OCI-LY3 (cell line): ENCODE measurements around the gene ANGPTL4.

ENCODE experiments used
- H2AFZ ChIP-seq: fragments of 200-600, 300-600 bp; shearing (Covaris generic); 2 replicates; pipeline ENCODE4 v1.6.0; 2014; ENCODE audit warnings: antibody characterized with exemption, low read depth, low read length
- H3K27ac ChIP-seq: fragments of 200-600, 300-600 bp; sonication (generic); 2 replicates; pipeline ENCODE4 v1.5.1; 2014; ENCODE audit warnings: mild to moderate bottlenecking, low read length, moderate library complexity, mixed read lengths
- H3K27me3 ChIP-seq: fragments of 200-600, 300-600 bp; sonication (generic); 2 replicates; pipeline ENCODE4 v1.6.1; 2014; ENCODE audit warnings: low read depth, low read length, mixed read lengths
- H3K36me3 ChIP-seq: fragments of 200-600, 300-600 bp; sonication (generic); replicated peaks from 2 replicates; pipeline ENCODE3; 2014; ENCODE audit warnings: low read depth, low read length, mixed read lengths
- H3K4me1 ChIP-seq: fragments of 300-600, 200-600 bp; sonication (generic); 2 replicates; pipeline ENCODE4 v1.6.1; 2014; ENCODE audit warnings: low read length, mixed read lengths
- H3K4me2 ChIP-seq: fragments of 200-600, 300-600 bp; sonication (generic); 2 replicates; pipeline ENCODE4 v1.6.1; 2014; ENCODE audit warnings: low read length, mixed read lengths
- H3K4me3 ChIP-seq: fragments of 300-600, 200-600 bp; sonication (generic); 2 replicates; pipeline ENCODE4 v1.5.1; 2014; ENCODE audit warnings: antibody characterized with exemption, mild to moderate bottlenecking, low read length, moderate library complexity
- H3K79me2 ChIP-seq: fragments of 300-600, 200-600 bp; shearing (Covaris generic); 2 replicates; pipeline ENCODE4 v1.6.1; 2014; ENCODE audit warnings: mild to moderate bottlenecking, low read length, mixed read lengths
- H3K9ac ChIP-seq: fragments of 300-600, 200-600 bp; shearing (Covaris generic); 2 replicates; pipeline ENCODE4 v1.6.0; 2014; ENCODE audit warnings: mild to moderate bottlenecking, low read length, moderate library complexity
- H3K9me3 ChIP-seq: fragments of 200-600, 300-600 bp; shearing (Covaris generic); 2 replicates; pipeline ENCODE4 v1.6.1; 2014; ENCODE audit warnings: low read length, mixed read lengths; ENCODE audit not compliant: insufficient read depth
- H4K20me1 ChIP-seq: fragments of 200-600, 300-600 bp; sonication (generic); 2 replicates; pipeline ENCODE4 v1.6.1; 2016; ENCODE audit warnings: low read length, mixed read lengths; ENCODE audit not compliant: insufficient read depth
- EZH2phosphoT487 ChIP-seq: fragments of 200-600 bp; shearing (Covaris generic); IDR thresholded peaks from 2 replicates; pipeline ENCODE4 v1.6.1; 2018; ENCODE audit warnings: antibody characterized with exemption, mixed run types, low read depth
- TF ChIP-seq, protein P1 (sequence below): fragments of 200-600, 300-600 bp; sonication (generic); IDR thresholded peaks from 2 replicates; pipeline ENCODE4 v1.5.1; 2014; ENCODE audit warnings: antibody characterized with exemption, low read length, low read depth

The ANGPTL4 gene

DNA sequence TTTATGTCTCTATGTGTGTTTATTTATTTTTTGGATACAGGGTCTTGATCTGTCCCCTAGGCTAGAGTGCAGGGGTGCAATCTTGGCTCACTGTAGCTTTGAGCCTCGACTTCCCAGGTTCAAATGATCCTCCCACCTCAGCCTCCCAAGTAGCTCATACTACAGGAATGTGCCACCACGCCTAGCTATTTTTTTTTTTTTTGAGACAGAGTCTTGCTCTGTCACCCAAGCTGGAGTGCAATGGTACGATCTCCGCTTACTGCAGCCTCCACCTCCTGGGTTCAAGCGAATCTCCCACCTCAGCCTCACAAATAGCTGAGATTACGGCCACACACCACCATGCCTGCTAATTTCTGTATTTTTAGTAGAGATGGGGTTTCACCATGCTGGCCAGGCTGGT is 5.0 kb upstream of the ANGPTL4 start:
- no peak overlapping the region for H3K9ac ChIP-seq
- H3K79me2 ChIP-seq = no peaks in the 10 kb centered on the region
- peaks cover 2% of the 10 kb centered on the region; the same call in 1 of the 2 replicates for H3K27me3 ChIP-seq
- no peak overlapping the region for H3K4me3 ChIP-seq
- no peak overlapping the region for H3K4me2 ChIP-seq
- H2AFZ ChIP-seq = no peak overlapping the region
- H3K36me3 ChIP-seq = no peaks in the 10 kb centered on the region
- H3K4me1 ChIP-seq = 0 out of 2 replicates have a peak, but pooled peaks cover 2% of the 10 kb centered on the region
- no peaks in the 10 kb centered on the region for H3K9me3 ChIP-seq
- H4K20me1 ChIP-seq = no peaks in the 10 kb centered on the region
- H3K27ac ChIP-seq = no peak overlapping the region
- TF ChIP-seq, protein P1, sequence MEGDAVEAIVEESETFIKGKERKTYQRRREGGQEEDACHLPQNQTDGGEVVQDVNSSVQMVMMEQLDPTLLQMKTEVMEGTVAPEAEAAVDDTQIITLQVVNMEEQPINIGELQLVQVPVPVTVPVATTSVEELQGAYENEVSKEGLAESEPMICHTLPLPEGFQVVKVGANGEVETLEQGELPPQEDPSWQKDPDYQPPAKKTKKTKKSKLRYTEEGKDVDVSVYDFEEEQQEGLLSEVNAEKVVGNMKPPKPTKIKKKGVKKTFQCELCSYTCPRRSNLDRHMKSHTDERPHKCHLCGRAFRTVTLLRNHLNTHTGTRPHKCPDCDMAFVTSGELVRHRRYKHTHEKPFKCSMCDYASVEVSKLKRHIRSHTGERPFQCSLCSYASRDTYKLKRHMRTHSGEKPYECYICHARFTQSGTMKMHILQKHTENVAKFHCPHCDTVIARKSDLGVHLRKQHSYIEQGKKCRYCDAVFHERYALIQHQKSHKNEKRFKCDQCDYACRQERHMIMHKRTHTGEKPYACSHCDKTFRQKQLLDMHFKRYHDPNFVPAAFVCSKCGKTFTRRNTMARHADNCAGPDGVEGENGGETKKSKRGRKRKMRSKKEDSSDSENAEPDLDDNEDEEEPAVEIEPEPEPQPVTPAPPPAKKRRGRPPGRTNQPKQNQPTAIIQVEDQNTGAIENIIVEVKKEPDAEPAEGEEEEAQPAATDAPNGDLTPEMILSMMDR = no peak
- TF ChIP-seq EZH2phosphoT487 = no peak

- no peak for TF ChIP-seq EZH2phosphoT487
- TF ChIP-seq, protein P1 = no peak
- no peak overlapping the region for H3K4me2 ChIP-seq
- no peak overlapping the region for H3K9ac ChIP-seq
- no peaks in the 10 kb centered on the region for H3K9me3 ChIP-seq
- H3K4me3 ChIP-seq = no peak overlapping the region
- H3K4me1 ChIP-seq = no peaks in the 10 kb centered on the region
- peaks cover 2% of the 10 kb centered on the region; the same call in 1 of the 2 replicates for H3K27me3 ChIP-seq
- no peaks in the 10 kb centered on the region for H3K79me2 ChIP-seq
- no peaks in the 10 kb centered on the region for H3K36me3 ChIP-seq
- H3K27ac ChIP-seq = no peak overlapping the region
- no peak overlapping the region for H2AFZ ChIP-seq
- no peaks in the 10 kb centered on the region for H4K20me1 ChIP-seq
Observed at GRCh38 chr19:8360196-8360595, 3.8 kb upstream of the ANGPTL4 start.

- no peaks in the 10 kb centered on the region for H3K9me3 ChIP-seq
- no peak overlapping the region for H2AFZ ChIP-seq
- H3K27me3 ChIP-seq = no peaks in the 10 kb centered on the region
- H3K36me3 ChIP-seq = no peaks in the 10 kb centered on the region
- no peak overlapping the region for H3K9ac ChIP-seq
- no peaks in the 10 kb centered on the region for H3K4me1 ChIP-seq
- no peak overlapping the region for H3K4me2 ChIP-seq
- TF ChIP-seq, protein P1 = no peak
- no peak for TF ChIP-seq EZH2phosphoT487
- H3K4me3 ChIP-seq = no peak overlapping the region
- no peak overlapping the region for H3K27ac ChIP-seq
- H4K20me1 ChIP-seq = no peaks in the 10 kb centered on the region
- H3K79me2 ChIP-seq = no peaks in the 10 kb centered on the region
Observed at GRCh38 chr19:8361921-8362793, 1.8 kb upstream of the ANGPTL4 start.

DNA sequence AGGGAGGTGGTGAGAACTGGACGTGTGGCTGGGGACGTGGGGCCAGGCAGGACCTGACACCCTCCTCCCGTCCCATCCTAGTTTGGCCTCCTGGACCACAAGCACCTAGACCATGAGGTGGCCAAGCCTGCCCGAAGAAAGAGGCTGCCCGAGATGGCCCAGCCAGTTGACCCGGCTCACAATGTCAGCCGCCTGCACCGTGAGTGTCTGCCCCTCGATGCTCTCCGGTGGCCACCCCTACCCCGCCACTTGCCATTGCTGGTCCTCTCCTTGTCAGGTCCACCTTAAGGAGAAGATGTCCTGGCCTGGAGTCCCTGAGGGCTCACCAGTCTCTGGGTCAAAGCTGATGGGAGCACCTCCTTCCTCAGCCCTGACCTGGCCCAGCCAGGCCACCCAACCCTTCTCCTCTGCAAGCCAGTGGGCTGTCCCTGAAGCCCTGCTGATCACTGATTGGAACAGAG is 2.2 kb downstream of the ANGPTL4 start:
- Histone ChIP-seq H3K9ac (no peak overlapping the region), H3K9me3 (no peaks in the 10 kb centered on the region), H3K27ac (no peak overlapping the region), H3K4me2 (no peak overlapping the region), H3K4me1 (no peaks in the 10 kb centered on the region), H3K27me3 (no peaks in the 10 kb centered on the region), H3K36me3 (no peaks in the 10 kb centered on the region), H3K4me3 (no peak overlapping the region), H3K79me2 (no peaks in the 10 kb centered on the region), H2AFZ (no peak overlapping the region), H4K20me1 (no peaks in the 10 kb centered on the region)
- TF ChIP-seq EZH2phosphoT487 = no peak
- TF ChIP-seq, protein P1 = no peak
